A549 (cell line): ENCODE results near the gene GAREM1. TPM values are rescaled to one million over a fixed set of nuclear protein-coding genes. Genes with fewer than 3 reads are reported as not detected.

ENCODE experiments used
- ATAC-seq, 2 experiments: fragments of 200-7000 bp in 1 of 2; fragments of >200 bp in 1 of 2; cut with Nextera tagmentation in 1 of 2; cut with Tn5 transposase in 1 of 2; 3 replicates each; pipeline versions ENCODE4 v1.8.0 to v1.9.1; 2018 to 2020; ENCODE audit warnings: mild to moderate bottlenecking in 1 of 2, moderate library complexity in 1 of 2
- CTCF ChIA-PET: fragments of 300-600 bp; sonication (Branson Sonifier 250); formaldehyde crosslinking; extraction: SDS; loops from one replicate; lab custom pipeline; 2021; ENCODE audit warnings: antibody characterized with exemption, inconsistent platforms; lab: Yijun Ruan, JAX
- POLR2A ChIA-PET: fragments of 350-600 bp; formaldehyde crosslinking; extraction: SDS; loops from one replicate; lab custom pipeline; 2021; ENCODE audit warnings: antibody characterized with exemption, inconsistent platforms; lab: Yijun Ruan, JAX
- DNase-seq, 2 experiments: peaks; one replicate each; pipeline versions ENCODE4 v3.0.0 to v3.0.0-alpha.2; 2011 to 2016; ENCODE audit warnings: low read depth in 1 of 2, low spot score in 1 of 2
- FAIRE-seq: peaks from 2 replicates; lab custom pipeline; 2011; peaks lifted over from hg19 to GRCh38; lab: Jason Lieb, UNC
- H3K27ac ChIP-seq, 2 experiments: fragments of >200 bp; sonication (Bioruptor Twin); formaldehyde crosslinking; 3 replicates each; pipeline ENCODE4 v1.5.1; 2016 to 2017
- H3K4me1 ChIP-seq: fragments of >200 bp; sonication (Bioruptor Twin); formaldehyde crosslinking; 3 replicates; pipeline ENCODE4 v1.6.1; 2016
- H3K4me2 ChIP-seq: fragments of >200 bp; sonication (Bioruptor Twin); formaldehyde crosslinking; 3 replicates; pipeline ENCODE4 v1.6.1; 2016
- H3K4me3 ChIP-seq: fragments of >200 bp; sonication (Bioruptor Twin); formaldehyde crosslinking; 3 replicates; pipeline ENCODE4 v1.5.1; 2016
- H3K9me3 ChIP-seq: fragments of >200 bp; sonication (Bioruptor Twin); formaldehyde crosslinking; 3 replicates; pipeline ENCODE4 v1.6.1; 2016
- BHLHE40 ChIP-seq: IDR thresholded peaks from 2 replicates; pipeline ENCODE4 v1.6.1; 2012; ENCODE audit warnings: low read depth, low read length, inconsistent platforms
- CEBPB ChIP-seq, 2 experiments: fragments of >200 bp in 1 of 2; sonication (Bioruptor Twin) in 1 of 2; formaldehyde crosslinking in 1 of 2; IDR thresholded peaks; 2 replicates each; pipeline ENCODE4 v1.6.1; 2012 to 2016
- EP300 ChIP-seq, 2 experiments: fragments of >200 bp; sonication (Bioruptor Twin); formaldehyde crosslinking; IDR thresholded peaks; 2 replicates in 1 of 2; 3 replicates in 1 of 2; pipeline ENCODE4 v1.6.1; 2016 to 2017
- FOSL2 ChIP-seq, 2 experiments: fragments of 450-650 bp in 1 of 2; fragments of >200 bp in 1 of 2; sonication (Bioruptor Twin) in 1 of 2; formaldehyde crosslinking; IDR thresholded peaks; 2 replicates each; pipeline versions ENCODE4 v1.5.0 to v1.6.1; 2016 to 2020; ENCODE audit warnings: mild to moderate bottlenecking in 1 of 2, moderate library complexity in 1 of 2
- FOXS1 ChIP-seq: fragments of 250-450 bp; sonication (Bioruptor Pico); IDR thresholded peaks from 2 replicates; pipeline ENCODE4 v1.5.0; 2020; ENCODE audit warnings: mild to moderate bottlenecking, moderate library complexity
- GATA3 ChIP-seq: IDR thresholded peaks from 2 replicates; pipeline ENCODE4 v1.6.1; 2012; ENCODE audit warnings: borderline replicate concordance
- HEYL ChIP-seq: fragments of 250-450 bp; sonication (Bioruptor Pico); IDR thresholded peaks from 2 replicates; pipeline ENCODE4 v1.8.0; 2021; ENCODE audit warnings: mild to moderate bottlenecking, moderate library complexity
- HOXB5 ChIP-seq: fragments of 250-450 bp; sonication (Bioruptor Pico); IDR thresholded peaks from 2 replicates; pipeline ENCODE4 v1.5.0; 2020; ENCODE audit warnings: mild to moderate bottlenecking, moderate library complexity
- JUNB ChIP-seq: fragments of >200 bp; sonication (Bioruptor Twin); formaldehyde crosslinking; IDR thresholded peaks from 2 replicates; pipeline ENCODE4 v1.6.1; 2016
- KDM1A ChIP-seq: fragments of 200-600 bp; sonication (generic); IDR thresholded peaks from 2 replicates; pipeline ENCODE4 v1.6.1; 2016; ENCODE audit warnings: low read depth, mild to moderate bottlenecking
- MAFK ChIP-seq: fragments of 450-650 bp; IDR thresholded peaks from 2 replicates; pipeline ENCODE4 v1.6.1; 2014; ENCODE audit not compliant: partially characterized antibody
- MAZ ChIP-seq: fragments of 150-350 bp; IDR thresholded peaks from 2 replicates; pipeline ENCODE4 v1.6.1; 2014; ENCODE audit warnings: antibody characterized with exemption, low read depth, low read length, borderline replicate concordance
- NFE2L2 ChIP-seq: fragments of 150-350 bp; conservative IDR thresholded peaks from 2 replicates; pipeline ENCODE4 v1.6.1; 2014; ENCODE audit warnings: low read length
- RARB ChIP-seq: fragments of 250-450 bp; sonication (Bioruptor Pico); IDR thresholded peaks from 2 replicates; pipeline ENCODE4 v1.8.0; 2021; ENCODE audit warnings: mild to moderate bottlenecking, moderate library complexity
- RNF2 ChIP-seq: fragments of 200-600 bp; sonication (generic); IDR thresholded peaks from 2 replicates; pipeline ENCODE4 v1.6.1; 2016; ENCODE audit warnings: low read depth, mild to moderate bottlenecking, antibody characterized with exemption, moderate library complexity, borderline replicate concordance
- ZC3H11A ChIP-seq: fragments of 450-650 bp; IDR thresholded peaks from 2 replicates; pipeline ENCODE4 v1.6.1; 2014; ENCODE audit warnings: antibody characterized with exemption, mild to moderate bottlenecking
- ZFP36 ChIP-seq: fragments of 450-650 bp; IDR thresholded peaks from 2 replicates; pipeline ENCODE4 v1.6.1; 2014; ENCODE audit warnings: borderline replicate concordance; ENCODE audit not compliant: partially characterized antibody
- ZNF302 ChIP-seq: fragments of 250-450 bp; sonication (Bioruptor Pico); IDR thresholded peaks from 2 replicates; pipeline ENCODE4 v1.9.0; 2021; ENCODE audit warnings: inconsistent platforms, mild to moderate bottlenecking, moderate library complexity
- WGBS: methylation state at CpG from one replicate; pipeline ENCODE4 v1.1.6; 2017; ENCODE audit errors: missing lambda C conversion rate; 5-methylcytosine and 5-hydroxymethylcytosine counted together
- polyA plus RNA-seq, 4 experiments: library from polyadenylated mRNA; depleted of rRNA in 3 of 4; stranded (reverse); fragments of >200 nt; fragmentation: RNase III in 1 of 4; extraction: RNeasy Plus Mini Kit Qiagen cat#74134 plus additional on column Dnase treatment in 1 of 4; gene quantifications; 2 replicates in 3 of 4; 3 replicates in 1 of 4; pipeline ENCODE4 v1.2.3, GENCODE V29; 2011 to 2017
- TF ChIP-seq, protein P1 (sequence below): fragments of 250-450 bp; sonication (Bioruptor Pico); IDR thresholded peaks from 2 replicates; pipeline ENCODE4 v1.5.0; 2020; ENCODE audit warnings: low read depth, mild to moderate bottlenecking, moderate library complexity
- TF ChIP-seq, protein P2 (sequence below): fragments of 150-350 bp; IDR thresholded peaks from 2 replicates; pipeline ENCODE4 v1.6.1; 2014; ENCODE audit warnings: low read depth, mild to moderate bottlenecking, low read length
- TF ChIP-seq, protein P3 (sequence below): fragments of 450-650 bp; IDR thresholded peaks from 2 replicates; pipeline ENCODE4 v1.6.1; 2014; ENCODE audit warnings: antibody characterized with exemption
- TF ChIP-seq, protein P4 (sequence below): IDR thresholded peaks from 2 replicates; pipeline ENCODE4 v1.6.1; 2012

Gene GAREM1
- polyA plus RNA-seq, 2 of the 4 experiments (the other 2 are of a cell fraction) = 1.3 to 5.0 TPM

DNA sequence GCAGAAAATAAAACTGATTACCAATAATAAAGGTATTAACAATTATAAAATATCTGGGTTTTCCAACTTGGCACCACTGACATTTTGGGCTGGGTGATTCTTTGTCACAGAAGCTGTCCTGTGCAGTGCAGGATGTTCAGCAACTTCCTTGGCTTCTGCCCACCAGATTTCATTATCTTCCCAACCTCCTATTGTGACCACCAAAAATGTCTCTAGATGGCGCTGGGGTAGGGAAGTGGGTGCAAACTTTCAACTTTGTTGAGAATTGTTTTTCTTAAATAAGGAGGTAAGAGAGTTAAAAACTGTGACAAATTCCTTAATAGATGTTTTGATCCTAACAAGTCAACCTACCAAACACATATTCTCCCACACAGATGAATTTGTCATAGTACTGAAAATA is 90.1 kb downstream of the GAREM1 start:
- Histone ChIP-seq H3K9me3 (no peaks in the 10 kb centered on the region), H3K4me3 (no peak overlapping the region), H3K4me1 (peaks cover 44% of the 10 kb centered on the region), H3K4me2 (no peak overlapping the region), H3K27ac (peak overlapping the region in 1 of 2 experiments; percentile 29; a peak in 1 of 6 replicates)
- no peak for FAIRE-seq
- ATAC-seq = no peak
- WGBS = 44% methylated on average over 1 of the region's 1 CpG
- no peak for DNase-seq
- CTCF ChIA-PET = no interaction called here
- POLR2A ChIA-PET = no interaction called here
- no peak for TF ChIP-seq NFE2L2
- TF ChIP-seq GATA3 = no peak
- no peak for TF ChIP-seq RARB (CRISPR knock-in tag)
- TF ChIP-seq RNF2 = no peak
- TF ChIP-seq ZC3H11A = no peak
- TF ChIP-seq ZNF302 = no peak
- no peak for TF ChIP-seq ZFP36
- TF ChIP-seq, protein P1, sequence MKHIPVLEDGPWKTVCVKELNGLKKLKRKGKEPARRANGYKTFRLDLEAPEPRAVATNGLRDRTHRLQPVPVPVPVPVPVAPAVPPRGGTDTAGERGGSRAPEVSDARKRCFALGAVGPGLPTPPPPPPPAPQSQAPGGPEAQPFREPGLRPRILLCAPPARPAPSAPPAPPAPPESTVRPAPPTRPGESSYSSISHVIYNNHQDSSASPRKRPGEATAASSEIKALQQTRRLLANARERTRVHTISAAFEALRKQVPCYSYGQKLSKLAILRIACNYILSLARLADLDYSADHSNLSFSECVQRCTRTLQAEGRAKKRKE (CRISPR knock-in tag) = no peak

DNA sequence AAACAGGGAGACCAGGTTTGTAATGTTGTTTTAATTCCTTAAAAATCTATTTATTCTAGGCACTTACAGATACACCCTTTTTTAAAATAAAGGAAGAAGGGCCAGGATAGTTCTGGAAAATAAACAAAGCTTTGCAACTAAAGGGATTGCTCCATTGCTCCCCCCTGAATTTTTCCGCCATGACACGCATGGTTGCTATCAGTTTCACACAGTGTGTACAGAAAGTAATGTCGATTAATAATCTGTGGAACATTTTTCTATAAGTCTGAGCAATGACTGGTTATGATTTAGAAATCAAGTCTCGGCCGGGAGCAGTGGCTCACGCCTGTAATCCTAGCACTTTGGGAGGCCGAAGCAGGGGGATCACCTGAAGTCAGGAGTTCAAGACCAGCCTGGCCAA is 90.8 kb downstream of the GAREM1 start:
- CTCF ChIA-PET = interaction anchor here (0.8 kb wide), 1 partner anchor 9 kb away, joined by 3 read pairs; no protein-coding TSS in a partner anchor
- Histone ChIP-seq H3K4me1 (peaks cover 44% of the 10 kb centered on the region), H3K9me3 (no peaks in the 10 kb centered on the region), H3K4me3 (no peak overlapping the region), H3K4me2 (no peak overlapping the region), H3K27ac (peak overlapping the region in 1 of 2 experiments; percentile 58; a peak in 1 of 6 replicates)
- TF ChIP-seq KDM1A (no peak), MAZ (no peak), FOXS1 (CRISPR knock-in tag) (no peak), FOSL2 (IDR thresholded peaks at IDR 0.05) (no peak), FOSL2 (CRISPR knock-in tag; IDR thresholded peaks at IDR 0.05) (no peak), ZNF302 (no peak), NFE2L2 (no peak), RNF2 (no peak), BHLHE40 (no peak), HOXB5 (CRISPR knock-in tag) (no peak), MAFK (no peak)
- TF ChIP-seq, protein P2, sequence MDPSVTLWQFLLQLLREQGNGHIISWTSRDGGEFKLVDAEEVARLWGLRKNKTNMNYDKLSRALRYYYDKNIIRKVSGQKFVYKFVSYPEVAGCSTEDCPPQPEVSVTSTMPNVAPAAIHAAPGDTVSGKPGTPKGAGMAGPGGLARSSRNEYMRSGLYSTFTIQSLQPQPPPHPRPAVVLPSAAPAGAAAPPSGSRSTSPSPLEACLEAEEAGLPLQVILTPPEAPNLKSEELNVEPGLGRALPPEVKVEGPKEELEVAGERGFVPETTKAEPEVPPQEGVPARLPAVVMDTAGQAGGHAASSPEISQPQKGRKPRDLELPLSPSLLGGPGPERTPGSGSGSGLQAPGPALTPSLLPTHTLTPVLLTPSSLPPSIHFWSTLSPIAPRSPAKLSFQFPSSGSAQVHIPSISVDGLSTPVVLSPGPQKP = no peak
- TF ChIP-seq, protein P1 (CRISPR knock-in tag) = no peak
- TF ChIP-seq, protein P3, sequence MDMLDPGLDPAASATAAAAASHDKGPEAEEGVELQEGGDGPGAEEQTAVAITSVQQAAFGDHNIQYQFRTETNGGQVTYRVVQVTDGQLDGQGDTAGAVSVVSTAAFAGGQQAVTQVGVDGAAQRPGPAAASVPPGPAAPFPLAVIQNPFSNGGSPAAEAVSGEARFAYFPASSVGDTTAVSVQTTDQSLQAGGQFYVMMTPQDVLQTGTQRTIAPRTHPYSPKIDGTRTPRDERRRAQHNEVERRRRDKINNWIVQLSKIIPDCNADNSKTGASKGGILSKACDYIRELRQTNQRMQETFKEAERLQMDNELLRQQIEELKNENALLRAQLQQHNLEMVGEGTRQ = no peak
- no peak for FAIRE-seq
- DNase-seq = no peak
- POLR2A ChIA-PET = no interaction called here
- 91% methylated on average over 7 of the region's 7 CpGs for WGBS
- ATAC-seq = no peak

DNA sequence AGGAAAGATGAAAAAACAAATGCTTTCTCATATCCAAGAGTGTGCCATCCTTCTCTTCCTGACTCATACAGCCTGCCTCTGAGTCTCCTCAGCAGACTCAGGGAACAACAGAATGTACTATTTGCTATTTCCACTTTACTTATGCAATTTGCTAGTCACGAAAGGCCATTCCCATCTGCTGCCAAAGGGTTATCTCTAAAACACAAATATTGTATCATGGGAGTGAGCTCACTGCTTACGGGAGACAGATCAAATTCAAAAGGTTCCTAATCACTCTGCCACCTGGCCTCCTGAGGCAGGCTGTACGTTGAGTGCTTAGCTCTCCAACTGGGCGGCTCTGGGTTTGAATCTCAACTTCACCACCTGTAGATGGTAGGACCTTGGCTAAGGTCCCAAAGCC is 92.0 kb downstream of the GAREM1 start:
- POLR2A ChIA-PET = interaction anchor here (0.6 kb wide), 1 partner anchor 365 kb away, joined by 6 read pairs; no protein-coding TSS in a partner anchor
- CTCF ChIA-PET = interaction anchor here (0.6 to 1.2 kb wide), 2 partner anchors 16 to 89 kb away, joined by 4 read pairs; no protein-coding TSS in a partner anchor
- FAIRE-seq = no peak
- 57% methylated on average over 3 of the region's 4 CpGs for WGBS
- no peak overlapping the region for H3K4me3 ChIP-seq
- ATAC-seq = peak; percentile 67 to 72
- peak overlapping the region; percentile 43 for H3K4me2 ChIP-seq
- TF ChIP-seq EP300 (IDR thresholded peaks at IDR 0.05) (0 out of 5 replicates have a peak, but pooled peaks of 1 of the 2 experiments have one; percentile 31), HEYL (no peak), FOSL2 (IDR thresholded peaks at IDR 0.05) (no peak), FOSL2 (CRISPR knock-in tag; IDR thresholded peaks at IDR 0.05) (peak; percentile 39; the same call in 1 of the 2 replicates), CEBPB (IDR thresholded peaks at IDR 0.05) (0 out of 4 replicates have a peak, but pooled peaks of 1 of the 2 experiments have one; percentile 16), JUNB (peak; percentile 40; the same call in 1 of the 2 replicates)
- TF ChIP-seq, protein P4, sequence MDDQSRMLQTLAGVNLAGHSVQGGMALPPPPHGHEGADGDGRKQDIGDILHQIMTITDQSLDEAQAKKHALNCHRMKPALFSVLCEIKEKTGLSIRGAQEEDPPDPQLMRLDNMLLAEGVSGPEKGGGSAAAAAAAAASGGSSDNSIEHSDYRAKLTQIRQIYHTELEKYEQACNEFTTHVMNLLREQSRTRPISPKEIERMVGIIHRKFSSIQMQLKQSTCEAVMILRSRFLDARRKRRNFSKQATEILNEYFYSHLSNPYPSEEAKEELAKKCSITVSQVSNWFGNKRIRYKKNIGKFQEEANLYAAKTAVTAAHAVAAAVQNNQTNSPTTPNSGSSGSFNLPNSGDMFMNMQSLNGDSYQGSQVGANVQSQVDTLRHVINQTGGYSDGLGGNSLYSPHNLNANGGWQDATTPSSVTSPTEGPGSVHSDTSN = no peak
- peak overlapping the region; percentile 44 to 58; a peak in 4 of 6 replicates for H3K27ac ChIP-seq
- peak in 1 of 2 experiments; percentile 57 for DNase-seq
- no peaks in the 10 kb centered on the region for H3K9me3 ChIP-seq
- H3K4me1 ChIP-seq = peaks cover 48% of the 10 kb centered on the region
